ENCODE data around the gene GATB. TPM values are rescaled to one million over a fixed set of nuclear protein-coding genes. Genes with fewer than 3 reads are reported as not detected.

The GATB gene
- total and polyA plus RNA-seq, 10 of the 15 experiments (the other 5 are each of a cell fraction or from before 2014, with no cell fraction given): 20.5 to 37.3 (median 30.5) TPM

DNA sequence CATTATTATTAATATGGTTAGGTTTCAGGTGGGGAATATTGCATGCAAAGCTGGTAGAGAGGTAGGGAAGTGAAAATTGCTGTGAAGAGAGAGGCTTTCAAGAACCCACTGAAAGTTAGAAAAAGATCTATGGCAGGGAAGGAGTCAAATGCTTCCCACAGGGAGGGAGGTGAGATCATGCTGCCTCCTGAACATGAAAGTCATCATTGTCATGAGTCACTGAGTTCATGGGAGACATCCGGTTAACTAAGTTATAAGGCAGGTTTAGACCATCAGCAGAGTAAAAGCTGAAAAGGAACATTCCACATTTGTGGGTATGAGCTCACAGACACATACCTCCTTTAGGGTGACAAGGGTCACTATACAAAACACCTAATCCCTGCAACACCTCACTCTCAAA, 16.2 kb downstream of the GATB start (continued):
- TF ChIP-seq CBFB (IDR thresholded peaks at IDR 0.05; ENCODE audit: low read depth) (0 out of 2 replicates have a peak, but pooled peaks have one; percentile 43), CREB1 (IDR thresholded peaks at IDR 0.05; ENCODE audit: low read depth) (peak; percentile 16; the same call in 1 of the 2 replicates), MEF2A (IDR thresholded peaks at IDR 0.05; ENCODE audit: insufficient read depth, low read depth, low read length) (0 out of 2 replicates have a peak, but pooled peaks have one; percentile 29), GABPA (IDR thresholded peaks at IDR 0.05; ENCODE audit: low read depth) (peak; percentile 36; the same call in 1 of the 2 replicates), NR2C1 (IDR thresholded peaks at IDR 0.05) (no peak), NRF1 (conservative IDR thresholded peaks at IDR 0.05; ENCODE audit: low read depth, low read length) (no peak), ZBED1 (IDR thresholded peaks at IDR 0.05; ENCODE audit: borderline replicate concordance) (peak; percentile 45; the same call in 1 of the 2 replicates), RCOR1 (conservative IDR thresholded peaks at IDR 0.05; ENCODE audit: low read depth, low read length) (no peak), MTA2 (IDR thresholded peaks at IDR 0.05; ENCODE audit: low read depth) (peak; percentile 67; the same call in 1 of the 2 replicates), SRF (IDR thresholded peaks at IDR 0.05; ENCODE audit: low read depth in 2 of 2, low read length in 2 of 2) (no peak), CREM (IDR thresholded peaks at IDR 0.05; ENCODE audit: low read depth) (no peak), RUNX3 (IDR thresholded peaks at IDR 0.05; ENCODE audit: low read length) (peak; percentile 83), TCF3 (IDR thresholded peaks at IDR 0.05; ENCODE audit: borderline replicate concordance, insufficient read depth, low read depth, low read length) (no peak), SMAD1 (IDR thresholded peaks at IDR 0.05; ENCODE audit: low read depth, partially characterized antibody) (no peak), FOS (IDR thresholded peaks at IDR 0.05; ENCODE audit: borderline replicate concordance, extremely low read depth, insufficient read length) (no peak), PML (IDR thresholded peaks at IDR 0.05; ENCODE audit: low read length) (no peak), MXI1 (IDR thresholded peaks at IDR 0.05; ENCODE audit: low read depth, low read length) (no peak)
- TF ChIP-seq, protein P1, sequence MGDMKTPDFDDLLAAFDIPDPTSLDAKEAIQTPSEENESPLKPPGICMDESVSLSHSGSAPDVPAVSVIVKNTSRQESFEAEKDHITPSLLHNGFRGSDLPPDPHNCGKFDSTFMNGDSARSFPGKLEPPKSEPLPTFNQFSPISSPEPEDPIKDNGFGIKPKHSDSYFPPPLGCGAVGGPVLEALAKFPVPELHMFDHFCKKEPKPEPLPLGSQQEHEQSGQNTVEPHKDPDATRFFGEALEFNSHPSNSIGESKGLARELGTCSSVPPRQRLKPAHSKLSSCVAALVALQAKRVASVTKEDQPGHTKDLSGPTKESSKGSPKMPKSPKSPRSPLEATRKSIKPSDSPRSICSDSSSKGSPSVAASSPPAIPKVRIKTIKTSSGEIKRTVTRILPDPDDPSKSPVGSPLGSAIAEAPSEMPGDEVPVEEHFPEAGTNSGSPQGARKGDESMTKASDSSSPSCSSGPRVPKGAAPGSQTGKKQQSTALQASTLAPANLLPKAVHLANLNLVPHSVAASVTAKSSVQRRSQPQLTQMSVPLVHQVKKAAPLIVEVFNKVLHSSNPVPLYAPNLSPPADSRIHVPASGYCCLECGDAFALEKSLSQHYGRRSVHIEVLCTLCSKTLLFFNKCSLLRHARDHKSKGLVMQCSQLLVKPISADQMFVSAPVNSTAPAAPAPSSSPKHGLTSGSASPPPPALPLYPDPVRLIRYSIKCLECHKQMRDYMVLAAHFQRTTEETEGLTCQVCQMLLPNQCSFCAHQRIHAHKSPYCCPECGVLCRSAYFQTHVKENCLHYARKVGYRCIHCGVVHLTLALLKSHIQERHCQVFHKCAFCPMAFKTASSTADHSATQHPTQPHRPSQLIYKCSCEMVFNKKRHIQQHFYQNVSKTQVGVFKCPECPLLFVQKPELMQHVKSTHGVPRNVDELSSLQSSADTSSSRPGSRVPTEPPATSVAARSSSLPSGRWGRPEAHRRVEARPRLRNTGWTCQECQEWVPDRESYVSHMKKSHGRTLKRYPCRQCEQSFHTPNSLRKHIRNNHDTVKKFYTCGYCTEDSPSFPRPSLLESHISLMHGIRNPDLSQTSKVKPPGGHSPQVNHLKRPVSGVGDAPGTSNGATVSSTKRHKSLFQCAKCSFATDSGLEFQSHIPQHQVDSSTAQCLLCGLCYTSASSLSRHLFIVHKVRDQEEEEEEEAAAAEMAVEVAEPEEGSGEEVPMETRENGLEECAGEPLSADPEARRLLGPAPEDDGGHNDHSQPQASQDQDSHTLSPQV (IDR thresholded peaks at IDR 0.05): no peak
- TF ChIP-seq, protein P2, sequence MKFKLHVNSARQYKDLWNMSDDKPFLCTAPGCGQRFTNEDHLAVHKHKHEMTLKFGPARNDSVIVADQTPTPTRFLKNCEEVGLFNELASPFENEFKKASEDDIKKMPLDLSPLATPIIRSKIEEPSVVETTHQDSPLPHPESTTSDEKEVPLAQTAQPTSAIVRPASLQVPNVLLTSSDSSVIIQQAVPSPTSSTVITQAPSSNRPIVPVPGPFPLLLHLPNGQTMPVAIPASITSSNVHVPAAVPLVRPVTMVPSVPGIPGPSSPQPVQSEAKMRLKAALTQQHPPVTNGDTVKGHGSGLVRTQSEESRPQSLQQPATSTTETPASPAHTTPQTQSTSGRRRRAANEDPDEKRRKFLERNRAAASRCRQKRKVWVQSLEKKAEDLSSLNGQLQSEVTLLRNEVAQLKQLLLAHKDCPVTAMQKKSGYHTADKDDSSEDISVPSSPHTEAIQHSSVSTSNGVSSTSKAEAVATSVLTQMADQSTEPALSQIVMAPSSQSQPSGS (IDR thresholded peaks at IDR 0.05; ENCODE audit: low read length): peak; percentile 74
- TF ChIP-seq, protein P3, sequence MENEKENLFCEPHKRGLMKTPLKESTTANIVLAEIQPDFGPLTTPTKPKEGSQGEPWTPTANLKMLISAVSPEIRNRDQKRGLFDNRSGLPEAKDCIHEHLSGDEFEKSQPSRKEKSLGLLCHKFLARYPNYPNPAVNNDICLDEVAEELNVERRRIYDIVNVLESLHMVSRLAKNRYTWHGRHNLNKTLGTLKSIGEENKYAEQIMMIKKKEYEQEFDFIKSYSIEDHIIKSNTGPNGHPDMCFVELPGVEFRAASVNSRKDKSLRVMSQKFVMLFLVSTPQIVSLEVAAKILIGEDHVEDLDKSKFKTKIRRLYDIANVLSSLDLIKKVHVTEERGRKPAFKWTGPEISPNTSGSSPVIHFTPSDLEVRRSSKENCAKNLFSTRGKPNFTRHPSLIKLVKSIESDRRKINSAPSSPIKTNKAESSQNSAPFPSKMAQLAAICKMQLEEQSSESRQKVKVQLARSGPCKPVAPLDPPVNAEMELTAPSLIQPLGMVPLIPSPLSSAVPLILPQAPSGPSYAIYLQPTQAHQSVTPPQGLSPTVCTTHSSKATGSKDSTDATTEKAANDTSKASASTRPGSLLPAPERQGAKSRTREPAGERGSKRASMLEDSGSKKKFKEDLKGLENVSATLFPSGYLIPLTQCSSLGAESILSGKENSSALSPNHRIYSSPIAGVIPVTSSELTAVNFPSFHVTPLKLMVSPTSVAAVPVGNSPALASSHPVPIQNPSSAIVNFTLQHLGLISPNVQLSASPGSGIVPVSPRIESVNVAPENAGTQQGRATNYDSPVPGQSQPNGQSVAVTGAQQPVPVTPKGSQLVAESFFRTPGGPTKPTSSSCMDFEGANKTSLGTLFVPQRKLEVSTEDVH (IDR thresholded peaks at IDR 0.05; ENCODE audit: low read depth, partially characterized antibody): no peak
- TF ChIP-seq, protein P4, sequence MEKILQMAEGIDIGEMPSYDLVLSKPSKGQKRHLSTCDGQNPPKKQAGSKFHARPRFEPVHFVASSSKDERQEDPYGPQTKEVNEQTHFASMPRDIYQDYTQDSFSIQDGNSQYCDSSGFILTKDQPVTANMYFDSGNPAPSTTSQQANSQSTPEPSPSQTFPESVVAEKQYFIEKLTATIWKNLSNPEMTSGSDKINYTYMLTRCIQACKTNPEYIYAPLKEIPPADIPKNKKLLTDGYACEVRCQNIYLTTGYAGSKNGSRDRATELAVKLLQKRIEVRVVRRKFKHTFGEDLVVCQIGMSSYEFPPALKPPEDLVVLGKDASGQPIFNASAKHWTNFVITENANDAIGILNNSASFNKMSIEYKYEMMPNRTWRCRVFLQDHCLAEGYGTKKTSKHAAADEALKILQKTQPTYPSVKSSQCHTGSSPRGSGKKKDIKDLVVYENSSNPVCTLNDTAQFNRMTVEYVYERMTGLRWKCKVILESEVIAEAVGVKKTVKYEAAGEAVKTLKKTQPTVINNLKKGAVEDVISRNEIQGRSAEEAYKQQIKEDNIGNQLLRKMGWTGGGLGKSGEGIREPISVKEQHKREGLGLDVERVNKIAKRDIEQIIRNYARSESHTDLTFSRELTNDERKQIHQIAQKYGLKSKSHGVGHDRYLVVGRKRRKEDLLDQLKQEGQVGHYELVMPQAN (conservative IDR thresholded peaks at IDR 0.05): no peak

Measured in GM12878 (cell line).